ENCODE data around the gene SYAP1.

GRCh38 chrX:16718824-16719333 lies 533 bp upstream of the SYAP1 start:
- TF ChIP-seq CTCF (IDR thresholded peaks at IDR 0.05) (no peak), POLR2A (IDR thresholded peaks at IDR 0.05) (no peak)

All from upper lobe of left lung (tissue), 4 donors.